ENCODE results near the gene NDUFB8.
A peak's percentile ranks its signal among the peaks of the same experiment; 100 is the strongest.

The NDUFB8 gene

GRCh38 chr10:100507357-100507732 lies 22.3 kb downstream of the NDUFB8 start:
- no peak for DNase-seq (ENCODE audit: low read depth in 2 of 3, low spot score in 2 of 3)

- no peak for DNase-seq (ENCODE audit: low read depth in 2 of 3, low spot score in 2 of 3)
These were observed 22.9 kb downstream of the NDUFB8 start for GRCh38 chr10:100506596-100507356.

GRCh38 chr10:100505164-100505563 lies 24.5 kb downstream of the NDUFB8 start:
- DNase-seq (ENCODE audit: low read depth in 2 of 3, low spot score in 2 of 3): no peak

GRCh38 chr10:100504096-100504495 lies 25.6 kb downstream of the NDUFB8 start:
- DNase-seq (ENCODE audit: low read depth in 2 of 3, low spot score in 2 of 3): no peak

- no peak for DNase-seq (ENCODE audit: low read depth in 2 of 3, low spot score in 2 of 3)
These were observed 26.7 kb downstream of the NDUFB8 start for GRCh38 chr10:100502926-100503494.

- no peak for DNase-seq (ENCODE audit: low read depth in 2 of 3, low spot score in 2 of 3)
These were observed 28.2 kb downstream of the NDUFB8 start for GRCh38 chr10:100501423-100501822.

- DNase-seq (ENCODE audit: low read depth in 2 of 3, low spot score in 2 of 3): no peak
These were observed 31.6 kb downstream of the NDUFB8 start for GRCh38 chr10:100498059-100498458.

- no peak for DNase-seq (ENCODE audit: low read depth in 2 of 3, low spot score in 2 of 3)
These were observed 33.1 kb downstream of the NDUFB8 start for GRCh38 chr10:100496567-100496966.

GRCh38 chr10:100490531-100490930 lies 39.1 kb downstream of the NDUFB8 start:
- no peak for DNase-seq (ENCODE audit: low read depth in 2 of 3, low spot score in 2 of 3)

- DNase-seq (ENCODE audit: low read depth in 2 of 3, low spot score in 2 of 3): no peak
These were observed 40.3 kb downstream of the NDUFB8 start for GRCh38 chr10:100489396-100489795.

GRCh38 chr10:100487529-100487928 lies 42.1 kb downstream of the NDUFB8 start:
- DNase-seq (ENCODE audit: low read depth in 2 of 3, low spot score in 2 of 3): no peak

- DNase-seq (ENCODE audit: low read depth in 2 of 3, low spot score in 2 of 3): no peak
These were observed 43.7 kb downstream of the NDUFB8 start for GRCh38 chr10:100485801-100486495.

GRCh38 chr10:100485366-100485765 lies 44.3 kb downstream of the NDUFB8 start:
- DNase-seq (ENCODE audit: low read depth in 2 of 3, low spot score in 2 of 3): no peak

GRCh38 chr10:100483876-100484666 lies 45.6 kb downstream of the NDUFB8 start:
- no peak for DNase-seq (ENCODE audit: low read depth in 2 of 3, low spot score in 2 of 3)

GRCh38 chr10:100482834-100483185 lies 46.9 kb downstream of the NDUFB8 start:
- no peak for DNase-seq (ENCODE audit: low read depth in 2 of 3, low spot score in 2 of 3)

GRCh38 chr10:100482181-100482833 lies 47.4 kb downstream of the NDUFB8 start:
- peak in 2 of 3 experiments; percentile 20 to 47 for DNase-seq (ENCODE audit: low read depth in 2 of 3, low spot score in 2 of 3)

- DNase-seq (ENCODE audit: low read depth in 2 of 3, low spot score in 2 of 3): peak; percentile 65 to 95 (median 90)
These were observed 48.1 kb downstream of the NDUFB8 start for GRCh38 chr10:100481462-100482081.

GRCh38 chr10:100480002-100480401 lies 49.7 kb downstream of the NDUFB8 start:
- no peak for DNase-seq (ENCODE audit: low read depth in 2 of 3, low spot score in 2 of 3)

- DNase-seq (ENCODE audit: low read depth in 2 of 3, low spot score in 2 of 3): no peak
These were observed 50.6 kb downstream of the NDUFB8 start for GRCh38 chr10:100479037-100479436.

GRCh38 chr10:100477970-100478369 lies 51.7 kb downstream of the NDUFB8 start:
- no peak for DNase-seq (ENCODE audit: low read depth in 2 of 3, low spot score in 2 of 3)

Measured in activated CD8-positive, alpha-beta memory T cell treated with anti-CD3 and anti-CD28 coated beads for 48 hours (primary cell).